Liver (tissue), 9 donors: ENCODE measurements around the gene ZNF792. TPM values are rescaled to one million over a fixed set of nuclear protein-coding genes. Genes with fewer than 3 reads are reported as not detected.
"Not testable (repeated sequence)": the region's sequence is repeated elsewhere in the genome, so short reads cannot be mapped to it uniquely, and the experiment has no call there.

Experiments used
- DNase-seq: peaks from one replicate; pipeline ENCODE4 v3.0.0-alpha.2; 2017; ENCODE audit warnings: low spot score
- H3K27ac ChIP-seq, 2 donors: one replicate each; pipeline ENCODE4 v1.7.0; 2013; ENCODE audit warnings: inconsistent platforms in 2 of 2, low read length in 2 of 2, control low read depth in 1 of 2, low read depth in 1 of 2, mild to moderate bottlenecking in 1 of 2
- H3K27me3 ChIP-seq, 4 donors: one replicate each; pipeline versions ENCODE4 v1.6.1 to v1.7.0; 2013; ENCODE audit warnings: low read length in 3 of 4, inconsistent platforms in 1 of 4, mild to moderate bottlenecking in 1 of 4, moderate library complexity in 1 of 4; ENCODE audit not compliant: control insufficient read depth in 4 of 4, insufficient read depth in 4 of 4
- H3K36me3 ChIP-seq, 4 donors: one replicate each; pipeline versions ENCODE4 v1.6.1 to v1.7.0; 2013; ENCODE audit warnings: low read length in 3 of 4, mild to moderate bottlenecking in 3 of 4, low read depth in 1 of 4, moderate library complexity in 1 of 4; ENCODE audit not compliant: control insufficient read depth in 4 of 4, insufficient read depth in 3 of 4
- H3K4me1 ChIP-seq, 4 donors: one replicate each; pipeline versions ENCODE4 v1.6.1 to v1.7.0; 2013; ENCODE audit warnings: low read length in 3 of 4, mild to moderate bottlenecking in 3 of 4, moderate library complexity in 1 of 4; ENCODE audit not compliant: control insufficient read depth in 4 of 4, insufficient read depth in 4 of 4
- H3K4me3 ChIP-seq, 3 donors: one replicate each; pipeline versions ENCODE4 v1.6.1 to v1.7.0; 2013; ENCODE audit warnings: low read length in 3 of 3, control low read depth in 1 of 3, low read depth in 1 of 3, mild to moderate bottlenecking in 1 of 3
- H3K9ac ChIP-seq, 2 donors: one replicate each; pipeline ENCODE4 v1.7.0; 2013; ENCODE audit warnings: low read length in 2 of 2, mild to moderate bottlenecking in 2 of 2, moderate library complexity in 2 of 2, control low read depth in 1 of 2, low read depth in 1 of 2
- H3K9me3 ChIP-seq, 4 donors: one replicate each; pipeline versions ENCODE4 v1.6.1 to v1.7.0; 2013; ENCODE audit warnings: low read length in 3 of 4; ENCODE audit not compliant: control insufficient read depth in 4 of 4
- ATF3 ChIP-seq: IDR thresholded peaks from 2 replicates; pipeline ENCODE4 v1.6.1; 2016; ENCODE audit warnings: antibody characterized with exemption
- CTCF ChIP-seq: fragments of 150-350 bp; IDR thresholded peaks from 2 replicates; pipeline ENCODE4 v1.5.1; 2017; ENCODE audit warnings: improper control_type of control experiment, low read depth, low read length; ENCODE audit not compliant: missing input control
- FOXA1 ChIP-seq: IDR thresholded peaks from 2 replicates; pipeline ENCODE4 v1.6.1; 2016; ENCODE audit warnings: antibody characterized with exemption
- FOXA2 ChIP-seq: IDR thresholded peaks from 2 replicates; pipeline ENCODE4 v1.6.1; 2016; ENCODE audit warnings: antibody characterized with exemption
- GABPA ChIP-seq, 2 donors: IDR thresholded peaks in 1 of 2; conservative IDR thresholded peaks in 1 of 2; 2 replicates each; pipeline ENCODE4 v1.6.1; 2016; ENCODE audit warnings: antibody characterized with exemption in 2 of 2, mild to moderate bottlenecking in 1 of 2, moderate library complexity in 1 of 2
- HNF4A ChIP-seq, 2 donors: conservative IDR thresholded peaks; 2 replicates each; pipeline ENCODE4 v1.6.1; 2016; ENCODE audit warnings: antibody characterized with exemption in 2 of 2, mild to moderate bottlenecking in 2 of 2
- HNF4G ChIP-seq: IDR thresholded peaks from 2 replicates; pipeline ENCODE4 v1.6.1; 2016; ENCODE audit warnings: antibody characterized with exemption
- JUND ChIP-seq, 2 donors: IDR thresholded peaks; 2 replicates each; pipeline ENCODE4 v1.6.1; 2016; ENCODE audit warnings: antibody characterized with exemption in 2 of 2
- MAX ChIP-seq: IDR thresholded peaks from 2 replicates; pipeline ENCODE4 v1.6.1; 2016; ENCODE audit warnings: antibody characterized with exemption
- NR2F2 ChIP-seq: IDR thresholded peaks from 2 replicates; pipeline ENCODE4 v1.6.1; 2016; ENCODE audit warnings: antibody characterized with exemption
- RAD21 ChIP-seq, 2 donors: IDR thresholded peaks; 2 replicates each; pipeline ENCODE4 v1.6.1; 2016; ENCODE audit warnings: antibody characterized with exemption in 2 of 2, mild to moderate bottlenecking in 2 of 2
- RXRA ChIP-seq, 2 donors: IDR thresholded peaks; 2 replicates each; pipeline ENCODE4 v1.6.1; 2017 to 2018; ENCODE audit warnings: antibody characterized with exemption in 2 of 2, mild to moderate bottlenecking in 1 of 2
- SP1 ChIP-seq: IDR thresholded peaks from 2 replicates; pipeline ENCODE4 v1.6.1; 2018; ENCODE audit warnings: antibody characterized with exemption, mild to moderate bottlenecking
- YY1 ChIP-seq: IDR thresholded peaks from 2 replicates; pipeline ENCODE4 v1.6.1; 2016; ENCODE audit warnings: antibody characterized with exemption, mild to moderate bottlenecking
- WGBS: extraction: QIAGEN DNeasy Blood & Tissue Kit; methylation state at CpG from one replicate; pipeline ENCODE4 v1.1.7; 2013; 5-methylcytosine and 5-hydroxymethylcytosine counted together
- polyA plus RNA-seq, 2 donors: library from polyadenylated mRNA; stranded (reverse) in 1 of 2; unstranded in 1 of 2; fragments of 200-250 nt in 1 of 2; fragments of >200 nt in 1 of 2; fragmentation: Nextera tagmentation in 1 of 2; extraction: Ambion mirVana in 1 of 2; gene quantifications; one replicate each; pipeline versions ENCODE4 v1.2.1 to v1.2.3, GENCODE V29; 2013 to 2015
- total RNA-seq, 2 donors: library from RNA; depleted of rRNA; stranded (reverse); fragments of >200 nt; gene quantifications; one replicate each; pipeline ENCODE4 v1.2.3, GENCODE V29; 2014
- donor health status: healthy.
- donor health status: healthy.
- donor health status: healthy.
- donor health status: healthy.
- donor health status: healthy.

ZNF792 gene
- total and polyA plus RNA-seq, 4 donors: 0.65 to 4.9 (median 3.1) TPM

- no peak overlapping the region for H3K9ac ChIP-seq
- H3K4me3 ChIP-seq: no peak overlapping the region
- TF ChIP-seq HNF4A (conservative IDR thresholded peaks at IDR 0.05) (no peak), FOXA1 (no peak), ATF3 (no peak), MAX (no peak), YY1 (no peak), GABPA (IDR thresholded peaks at IDR 0.05 in 1 of 2, conservative IDR thresholded peaks at IDR 0.05 in 1 of 2) (no peak), JUND (IDR thresholded peaks at IDR 0.05) (no peak), HNF4G (no peak)
- H3K27me3 ChIP-seq: no peaks in the 10 kb centered on the region
- H3K36me3 ChIP-seq: peaks cover 0 to 10% (median 6%) of the 10 kb centered on the region in 4 donors
- H3K27ac ChIP-seq: no peak overlapping the region
- no peak for DNase-seq
- H3K4me1 ChIP-seq: peaks cover 6 to 30% (median 13%) of the 10 kb centered on the region in 4 donors
- WGBS: 92% methylated on average over 36 of the region's 36 CpGs
- H3K9me3 ChIP-seq: no peaks in the 10 kb centered on the region
Measured at GRCh38 chr19:35009424-35010415, 45.7 kb upstream of the ZNF792 start.

- DNase-seq: no peak
- TF ChIP-seq ATF3 (no peak), JUND (IDR thresholded peaks at IDR 0.05) (no peak)
- H3K4me3 ChIP-seq: no peak overlapping the region
- WGBS: 90% methylated on average over 12 of the region's 12 CpGs
- H3K27ac ChIP-seq: no peak overlapping the region
- H3K36me3 ChIP-seq: peaks cover 0 to 10% (median 6%) of the 10 kb centered on the region in 4 donors
- no peaks in the 10 kb centered on the region for H3K27me3 ChIP-seq
- no peak overlapping the region for H3K9ac ChIP-seq
- H3K9me3 ChIP-seq: no peaks in the 10 kb centered on the region
- peaks cover 5 to 29% (median 14%) of the 10 kb centered on the region in 4 donors for H3K4me1 ChIP-seq
Measured at GRCh38 chr19:35008891-35009341, 44.9 kb upstream of the ZNF792 start.

GRCh38 chr19:35007427-35007826, 43.4 kb upstream of the ZNF792 start:
- not testable (repeated sequence) for H3K27me3 ChIP-seq, H3K27ac ChIP-seq, DNase-seq, H3K9me3 ChIP-seq, H3K4me3 ChIP-seq, H3K9ac ChIP-seq
- 97% methylated on average over 8 of the region's 8 CpGs for WGBS
- Histone ChIP-seq H3K36me3 (peaks cover 0 to 10% (median 6%) of the 10 kb centered on the region in 4 donors), H3K4me1 (peaks cover 3 to 17% (median 11%) of the 10 kb centered on the region in 4 donors)

- Histone ChIP-seq H3K27me3 (no peaks in the 10 kb centered on the region), H3K9ac (no peak overlapping the region), H3K36me3 (peaks cover 0 to 10% (median 6%) of the 10 kb centered on the region in 4 donors), H3K4me1 (peaks cover 3 to 19% (median 11%) of the 10 kb centered on the region in 4 donors), H3K27ac (no peak overlapping the region), H3K4me3 (no peak overlapping the region), H3K9me3 (no peaks in the 10 kb centered on the region)
- TF ChIP-seq HNF4A (conservative IDR thresholded peaks at IDR 0.05) (no peak), NR2F2 (no peak), GABPA (IDR thresholded peaks at IDR 0.05 in 1 of 2, conservative IDR thresholded peaks at IDR 0.05 in 1 of 2) (no peak), FOXA2 (no peak), MAX (no peak), RAD21 (IDR thresholded peaks at IDR 0.05) (no peak), RXRA (IDR thresholded peaks at IDR 0.05) (no peak), CTCF (no peak), JUND (IDR thresholded peaks at IDR 0.05) (no peak), SP1 (no peak), HNF4G (no peak)
- 92% methylated on average over 5 of the region's 5 CpGs for WGBS
- no peak for DNase-seq
Measured at GRCh38 chr19:35006999-35007365, 43.0 kb upstream of the ZNF792 start.
